ENCODE measurements around the gene ITIH3.

Gene ITIH3

DNA sequence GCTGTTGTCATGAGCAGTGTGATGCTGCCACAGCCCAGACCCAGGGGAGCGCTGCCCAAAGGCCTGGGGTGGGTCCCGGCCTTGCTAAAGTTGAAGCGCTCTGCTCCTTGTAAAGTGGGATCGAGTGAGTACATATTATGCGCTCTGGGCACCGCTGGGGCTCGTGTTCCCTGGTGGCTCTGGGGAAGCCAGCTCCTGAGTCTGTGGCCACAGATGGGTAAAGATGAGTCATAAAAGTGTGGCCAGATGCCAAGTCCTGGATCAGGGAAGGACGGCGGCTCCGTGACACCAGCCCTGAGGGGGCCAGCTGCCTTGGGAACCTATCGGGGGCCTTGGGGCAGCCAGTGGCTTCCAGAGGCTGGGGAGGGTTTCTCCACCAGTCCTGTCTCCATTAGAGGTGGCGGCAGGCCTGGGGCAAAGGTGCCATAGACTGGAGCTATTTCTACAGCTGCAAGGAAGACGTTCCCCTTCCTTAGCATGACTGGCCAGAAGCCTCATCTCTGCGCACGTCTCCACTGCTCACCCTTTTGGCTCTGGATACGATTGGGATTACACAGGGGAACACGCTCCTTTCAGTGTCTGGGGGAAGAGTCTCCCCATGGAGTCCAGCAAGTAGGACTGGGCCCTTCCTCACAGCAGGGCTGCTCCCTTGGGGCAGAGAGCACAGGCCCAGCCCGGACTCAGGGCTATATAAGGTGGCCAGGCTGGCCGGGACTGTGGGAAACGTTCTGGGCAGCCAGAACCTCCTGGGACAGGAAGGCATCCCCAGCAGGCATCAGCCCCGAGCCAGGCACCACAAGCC is 37.1 kb downstream of the ITIH3 start:
- Histone ChIP-seq H3K9me3 (ENCODE audit: severe bottlenecking) (no peaks in the 10 kb centered on the region), H3K4me1 (ENCODE audit: insufficient read depth, poor library complexity, severe bottlenecking) (peaks cover 7% of the 10 kb centered on the region), H3K27me3 (ENCODE audit: insufficient read depth, poor library complexity, severe bottlenecking) (no peaks in the 10 kb centered on the region), H3K36me3 (ENCODE audit: low read depth) (no peaks in the 10 kb centered on the region), H3K27ac (ENCODE audit: poor library complexity, severe bottlenecking) (no peak overlapping the region), H3K4me3 (ENCODE audit: severe bottlenecking) (no peak overlapping the region)
- TF ChIP-seq, protein P1, sequence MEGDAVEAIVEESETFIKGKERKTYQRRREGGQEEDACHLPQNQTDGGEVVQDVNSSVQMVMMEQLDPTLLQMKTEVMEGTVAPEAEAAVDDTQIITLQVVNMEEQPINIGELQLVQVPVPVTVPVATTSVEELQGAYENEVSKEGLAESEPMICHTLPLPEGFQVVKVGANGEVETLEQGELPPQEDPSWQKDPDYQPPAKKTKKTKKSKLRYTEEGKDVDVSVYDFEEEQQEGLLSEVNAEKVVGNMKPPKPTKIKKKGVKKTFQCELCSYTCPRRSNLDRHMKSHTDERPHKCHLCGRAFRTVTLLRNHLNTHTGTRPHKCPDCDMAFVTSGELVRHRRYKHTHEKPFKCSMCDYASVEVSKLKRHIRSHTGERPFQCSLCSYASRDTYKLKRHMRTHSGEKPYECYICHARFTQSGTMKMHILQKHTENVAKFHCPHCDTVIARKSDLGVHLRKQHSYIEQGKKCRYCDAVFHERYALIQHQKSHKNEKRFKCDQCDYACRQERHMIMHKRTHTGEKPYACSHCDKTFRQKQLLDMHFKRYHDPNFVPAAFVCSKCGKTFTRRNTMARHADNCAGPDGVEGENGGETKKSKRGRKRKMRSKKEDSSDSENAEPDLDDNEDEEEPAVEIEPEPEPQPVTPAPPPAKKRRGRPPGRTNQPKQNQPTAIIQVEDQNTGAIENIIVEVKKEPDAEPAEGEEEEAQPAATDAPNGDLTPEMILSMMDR (IDR thresholded peaks at IDR 0.05; ENCODE audit: poor library complexity, severe bottlenecking) = no peak
- peak; percentile 66 for ATAC-seq (ENCODE audit: low read depth)
- DNase-seq (ENCODE audit: low spot score) = no peak

DNA sequence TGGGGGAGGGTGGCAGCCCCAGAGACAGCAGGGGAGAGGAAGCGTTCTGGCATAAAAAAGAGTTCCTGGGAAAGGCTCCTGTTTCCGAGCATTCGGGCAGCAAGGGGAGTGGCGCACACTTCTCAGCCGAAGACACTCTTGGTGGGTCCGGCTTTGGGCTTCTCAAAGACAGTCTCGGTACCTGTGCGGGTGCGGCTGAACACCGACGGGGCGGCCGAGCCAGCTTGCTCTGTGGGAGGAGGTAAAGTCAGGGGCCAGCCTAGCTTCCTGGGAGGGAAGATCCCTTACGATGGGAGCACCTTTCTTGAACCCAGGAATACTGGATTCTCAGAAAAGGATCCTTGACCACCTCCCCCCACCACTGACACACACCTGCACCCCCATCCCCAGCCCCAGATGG is 38.6 kb downstream of the ITIH3 start:
- TF ChIP-seq, protein P1 (IDR thresholded peaks at IDR 0.05; ENCODE audit: poor library complexity, severe bottlenecking) = no peak
- H3K4me1 ChIP-seq (ENCODE audit: insufficient read depth, poor library complexity, severe bottlenecking) = peaks cover 7% of the 10 kb centered on the region

DNA sequence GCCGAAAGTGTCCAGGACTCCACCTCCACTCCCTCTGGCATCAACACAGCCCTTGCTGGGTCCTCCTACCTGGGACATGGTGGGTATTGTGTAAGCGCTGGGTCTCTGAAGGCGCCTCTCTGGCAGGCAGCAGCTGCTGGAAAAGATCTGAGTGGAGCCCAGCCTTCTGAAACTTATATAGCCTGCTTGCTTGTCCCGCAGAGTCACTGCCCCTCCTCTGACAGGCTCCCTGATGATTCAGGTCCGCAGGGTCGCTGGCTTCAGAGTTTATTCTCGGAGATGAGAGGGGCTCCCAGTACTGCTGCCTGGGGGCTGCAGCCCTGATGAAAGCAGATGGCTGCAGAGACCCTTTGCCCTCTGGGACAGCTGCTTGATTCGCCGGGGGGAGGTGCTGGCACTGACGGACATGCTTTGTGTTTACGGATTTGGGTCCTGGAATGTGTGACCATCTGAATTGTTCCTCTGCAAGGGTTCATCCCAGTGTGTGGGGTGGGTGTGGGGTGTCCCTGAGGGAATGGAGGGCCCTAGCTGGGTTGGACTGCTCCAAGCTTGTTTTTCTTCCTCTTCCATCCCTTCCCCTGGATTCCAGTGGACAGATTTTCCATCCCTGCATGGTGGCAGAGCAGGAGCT is 40.4 kb downstream of the ITIH3 start, which contains the start of gene MUSTN1:
TSS of gene MUSTN1 (minus strand) at position 149 of the 631 bp plus-strand sequence. CDS start at position 78, 71 bp downstream.
- no peak within 1 kb of the TSS for H3K27ac ChIP-seq (ENCODE audit: poor library complexity, severe bottlenecking)
- no peaks in the 10 kb centered on the region for H3K9me3 ChIP-seq (ENCODE audit: severe bottlenecking)
- ATAC-seq (ENCODE audit: low read depth) = no peak
- H3K4me3 ChIP-seq (ENCODE audit: severe bottlenecking) = no peak within 1 kb of the TSS
- H3K4me1 ChIP-seq (ENCODE audit: insufficient read depth, poor library complexity, severe bottlenecking) = peaks cover 7% of the 10 kb centered on the region
- no peaks in the 10 kb centered on the region for H3K27me3 ChIP-seq (ENCODE audit: insufficient read depth, poor library complexity, severe bottlenecking)
- TF ChIP-seq, protein P1 (IDR thresholded peaks at IDR 0.05; ENCODE audit: poor library complexity, severe bottlenecking) = no peak
- H3K36me3 ChIP-seq (ENCODE audit: low read depth) = no peaks in the 10 kb centered on the region
- no peak for DNase-seq (ENCODE audit: low spot score)

More for the DNA sequence above, 38.6 kb downstream of the ITIH3 start:
- H3K36me3 ChIP-seq (ENCODE audit: low read depth) = no peaks in the 10 kb centered on the region
- no peak overlapping the region for H3K27ac ChIP-seq (ENCODE audit: poor library complexity, severe bottlenecking)
- no peaks in the 10 kb centered on the region for H3K9me3 ChIP-seq (ENCODE audit: severe bottlenecking)
- no peaks in the 10 kb centered on the region for H3K27me3 ChIP-seq (ENCODE audit: insufficient read depth, poor library complexity, severe bottlenecking)
- ATAC-seq (ENCODE audit: low read depth) (no peak), DNase-seq (ENCODE audit: low spot score) (no peak)
- H3K4me3 ChIP-seq (ENCODE audit: severe bottlenecking) = no peak overlapping the region

DNA sequence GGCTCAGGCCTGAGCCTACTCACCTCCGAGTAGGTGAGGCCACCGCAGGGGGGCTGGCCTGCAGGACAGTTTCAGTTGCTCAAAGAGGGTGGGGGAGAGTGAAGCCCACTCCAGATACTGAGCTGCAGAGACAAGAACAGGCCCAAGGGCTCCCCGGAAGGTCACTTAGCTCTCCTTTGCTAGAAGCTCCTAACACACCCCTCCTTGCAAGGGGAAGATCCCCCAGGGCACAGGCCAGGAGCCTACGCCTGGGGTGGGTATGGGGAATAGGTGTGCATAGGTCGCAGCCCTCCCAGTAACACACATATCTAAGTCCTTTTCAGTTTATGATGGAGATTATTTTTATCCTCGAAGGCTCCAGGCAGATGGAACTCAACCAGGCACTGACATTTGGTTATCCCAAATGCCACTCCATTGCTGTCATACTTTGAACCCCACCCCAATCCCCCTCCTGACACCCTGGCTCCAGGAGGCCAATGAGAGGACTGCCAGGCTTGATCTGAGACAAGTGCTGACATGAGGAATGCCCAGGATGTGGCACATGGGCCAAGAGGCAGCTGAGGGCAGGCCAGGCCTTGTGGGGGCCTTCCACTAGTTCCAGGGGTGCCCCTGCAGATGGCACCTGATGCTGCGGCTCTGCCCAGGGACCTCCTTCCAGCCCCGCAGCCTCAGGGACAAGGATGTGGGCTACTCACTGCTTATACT is 41.3 kb downstream of the ITIH3 start:
- ATAC-seq (ENCODE audit: low read depth) = no peak
- no peak for DNase-seq (ENCODE audit: low spot score)
- Histone ChIP-seq H3K4me1 (ENCODE audit: insufficient read depth, poor library complexity, severe bottlenecking) (peaks cover 7% of the 10 kb centered on the region), H3K27me3 (ENCODE audit: insufficient read depth, poor library complexity, severe bottlenecking) (no peaks in the 10 kb centered on the region), H3K4me3 (ENCODE audit: severe bottlenecking) (no peak overlapping the region), H3K27ac (ENCODE audit: poor library complexity, severe bottlenecking) (no peak overlapping the region), H3K36me3 (ENCODE audit: low read depth) (no peaks in the 10 kb centered on the region), H3K9me3 (ENCODE audit: severe bottlenecking) (no peaks in the 10 kb centered on the region)
- TF ChIP-seq, protein P1 (IDR thresholded peaks at IDR 0.05; ENCODE audit: poor library complexity, severe bottlenecking) = no peak
